ENCODE results near the gene TMEM130. TPM values are rescaled to one million over a fixed set of nuclear protein-coding genes. Genes with fewer than 3 reads are reported as not detected.

The TMEM130 gene
- total and polyA plus RNA-seq, 4 donors, result not detected

DNA sequence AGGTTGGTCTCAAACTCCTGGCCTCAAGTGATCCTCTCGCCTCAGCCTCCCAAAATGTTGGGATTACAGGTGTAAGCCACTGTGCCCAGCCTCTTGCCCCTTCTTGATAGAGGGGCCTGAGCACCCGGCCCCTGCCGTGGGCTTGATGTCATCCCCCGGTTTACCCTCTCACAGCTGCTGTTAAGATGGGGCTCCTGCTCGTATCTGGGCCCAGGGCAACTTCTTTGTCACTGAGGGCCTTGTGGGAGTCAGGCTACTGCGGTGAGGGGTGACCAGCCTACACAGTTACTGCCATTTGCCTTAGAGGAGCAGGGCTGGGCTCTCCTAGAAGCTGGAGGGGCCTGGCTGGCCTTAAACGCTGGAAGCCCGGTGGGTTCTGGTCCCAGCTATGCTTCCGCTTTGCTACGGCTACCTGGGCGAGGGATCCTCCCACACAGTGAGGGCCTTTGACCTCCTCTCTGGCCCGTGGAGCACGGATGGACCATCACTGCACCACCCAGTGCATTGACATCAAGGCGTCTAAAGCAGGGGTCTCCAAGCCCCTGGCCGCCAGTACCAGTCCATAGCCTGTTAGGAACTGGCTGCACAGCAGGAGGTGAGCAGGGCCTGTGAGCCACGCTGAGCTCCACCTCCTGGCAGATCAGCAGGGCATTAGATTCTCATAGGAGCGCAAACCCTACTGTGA is 1.1 kb upstream of the TMEM130 start:
- peaks cover 0 to 7% (median 1%) of the 10 kb centered on the region in 4 donors for H3K27me3 ChIP-seq (ENCODE audit: control insufficient read depth in 4 of 4, insufficient read depth in 4 of 4, low read length in 3 of 4)
- 77% methylated on average over 17 of the region's 17 CpGs for WGBS
- DNase-seq (ENCODE audit: low spot score), result no peak
- H3K4me3 ChIP-seq (ENCODE audit: low read depth in 1 of 3, low read length in 3 of 3), result no peak overlapping the region
- no peak overlapping the region for H3K9ac ChIP-seq (ENCODE audit: low read depth in 1 of 2, low read length in 2 of 2)
- no peaks in the 10 kb centered on the region for H3K9me3 ChIP-seq (ENCODE audit: control insufficient read depth in 4 of 4, low read length in 3 of 4)
- H3K36me3 ChIP-seq (ENCODE audit: control insufficient read depth in 4 of 4, insufficient read depth in 3 of 4, low read depth in 1 of 4, low read length in 3 of 4), result no peaks in the 10 kb centered on the region
- no peak overlapping the region for H3K27ac ChIP-seq (ENCODE audit: low read depth in 1 of 2, low read length in 2 of 2)
- H3K4me1 ChIP-seq (ENCODE audit: control insufficient read depth in 4 of 4, insufficient read depth in 4 of 4, low read length in 3 of 4), result peaks cover 0 to 8% (median 2%) of the 10 kb centered on the region in 4 donors
- TF ChIP-seq HNF4G (IDR thresholded peaks at IDR 0.05) (no peak), RXRA (IDR thresholded peaks at IDR 0.05) (no peak), HNF4A (conservative IDR thresholded peaks at IDR 0.05) (no peak), JUND (IDR thresholded peaks at IDR 0.05) (no peak), EGR1 (IDR thresholded peaks at IDR 0.05; ENCODE audit: low read depth in 2 of 2) (no peak), GABPA (IDR thresholded peaks at IDR 0.05 in 1 of 2, conservative IDR thresholded peaks at IDR 0.05 in 1 of 2) (no peak), TAF1 (conservative IDR thresholded peaks at IDR 0.05) (no peak)

DNA sequence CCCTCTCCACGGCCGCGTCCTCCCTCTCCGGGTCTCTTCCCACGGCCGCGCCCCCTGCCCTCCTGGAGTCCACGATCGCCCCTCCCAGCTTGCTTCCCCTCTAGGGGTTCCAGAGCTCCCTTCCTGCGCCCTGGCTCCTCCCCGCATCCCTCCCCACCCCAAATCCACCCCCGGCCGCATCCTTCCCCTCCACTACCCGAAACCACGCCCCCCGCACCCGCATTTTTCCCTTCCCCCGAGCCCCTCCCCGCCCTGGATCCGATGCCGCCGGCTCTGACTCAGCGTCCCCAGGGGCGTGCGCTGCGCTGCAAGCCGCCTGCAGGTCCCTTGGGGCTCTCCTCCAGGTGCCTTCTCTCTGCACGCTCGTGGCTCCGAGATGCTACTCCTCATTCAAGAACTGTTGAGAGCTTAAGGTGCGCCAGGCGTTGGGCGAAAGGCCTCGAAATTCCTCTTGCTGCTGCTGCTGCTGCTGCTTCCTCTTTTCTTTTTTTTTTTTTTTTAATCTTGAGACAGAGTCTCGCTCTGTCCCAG is 372 bp upstream of the TMEM130 start:
- no peak overlapping the region for H3K9ac ChIP-seq (ENCODE audit: low read depth in 1 of 2, low read length in 2 of 2)
- WGBS, result 7% methylated on average over 35 of the region's 35 CpGs
- H3K27me3 ChIP-seq (ENCODE audit: control insufficient read depth in 4 of 4, insufficient read depth in 4 of 4, low read length in 3 of 4), result peaks cover 0 to 7% (median 1%) of the 10 kb centered on the region in 4 donors
- H3K27ac ChIP-seq (ENCODE audit: low read depth in 1 of 2, low read length in 2 of 2), result no peak overlapping the region
- peaks cover 0 to 8% (median 2%) of the 10 kb centered on the region in 4 donors for H3K4me1 ChIP-seq (ENCODE audit: control insufficient read depth in 4 of 4, insufficient read depth in 4 of 4, low read length in 3 of 4)
- H3K9me3 ChIP-seq (ENCODE audit: control insufficient read depth in 4 of 4, low read length in 3 of 4), result no peaks in the 10 kb centered on the region
- H3K4me3 ChIP-seq (ENCODE audit: low read depth in 1 of 3, low read length in 3 of 3), result peak overlapping the region in 1 of 3 donors; percentile 40
- TF ChIP-seq HNF4A (conservative IDR thresholded peaks at IDR 0.05) (no peak), JUND (IDR thresholded peaks at IDR 0.05) (no peak), EGR1 (IDR thresholded peaks at IDR 0.05; ENCODE audit: low read depth in 2 of 2) (no peak), HNF4G (IDR thresholded peaks at IDR 0.05) (no peak), FOXA2 (IDR thresholded peaks at IDR 0.05) (no peak), YY1 (IDR thresholded peaks at IDR 0.05) (no peak), FOXA1 (IDR thresholded peaks at IDR 0.05) (no peak), SP1 (IDR thresholded peaks at IDR 0.05) (no peak), NR2F2 (IDR thresholded peaks at IDR 0.05) (no peak)
- TF ChIP-seq, protein P1, sequence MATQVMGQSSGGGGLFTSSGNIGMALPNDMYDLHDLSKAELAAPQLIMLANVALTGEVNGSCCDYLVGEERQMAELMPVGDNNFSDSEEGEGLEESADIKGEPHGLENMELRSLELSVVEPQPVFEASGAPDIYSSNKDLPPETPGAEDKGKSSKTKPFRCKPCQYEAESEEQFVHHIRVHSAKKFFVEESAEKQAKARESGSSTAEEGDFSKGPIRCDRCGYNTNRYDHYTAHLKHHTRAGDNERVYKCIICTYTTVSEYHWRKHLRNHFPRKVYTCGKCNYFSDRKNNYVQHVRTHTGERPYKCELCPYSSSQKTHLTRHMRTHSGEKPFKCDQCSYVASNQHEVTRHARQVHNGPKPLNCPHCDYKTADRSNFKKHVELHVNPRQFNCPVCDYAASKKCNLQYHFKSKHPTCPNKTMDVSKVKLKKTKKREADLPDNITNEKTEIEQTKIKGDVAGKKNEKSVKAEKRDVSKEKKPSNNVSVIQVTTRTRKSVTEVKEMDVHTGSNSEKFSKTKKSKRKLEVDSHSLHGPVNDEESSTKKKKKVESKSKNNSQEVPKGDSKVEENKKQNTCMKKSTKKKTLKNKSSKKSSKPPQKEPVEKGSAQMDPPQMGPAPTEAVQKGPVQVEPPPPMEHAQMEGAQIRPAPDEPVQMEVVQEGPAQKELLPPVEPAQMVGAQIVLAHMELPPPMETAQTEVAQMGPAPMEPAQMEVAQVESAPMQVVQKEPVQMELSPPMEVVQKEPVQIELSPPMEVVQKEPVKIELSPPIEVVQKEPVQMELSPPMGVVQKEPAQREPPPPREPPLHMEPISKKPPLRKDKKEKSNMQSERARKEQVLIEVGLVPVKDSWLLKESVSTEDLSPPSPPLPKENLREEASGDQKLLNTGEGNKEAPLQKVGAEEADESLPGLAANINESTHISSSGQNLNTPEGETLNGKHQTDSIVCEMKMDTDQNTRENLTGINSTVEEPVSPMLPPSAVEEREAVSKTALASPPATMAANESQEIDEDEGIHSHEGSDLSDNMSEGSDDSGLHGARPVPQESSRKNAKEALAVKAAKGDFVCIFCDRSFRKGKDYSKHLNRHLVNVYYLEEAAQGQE (IDR thresholded peaks at IDR 0.05), result no peak
- TF ChIP-seq, protein P2, sequence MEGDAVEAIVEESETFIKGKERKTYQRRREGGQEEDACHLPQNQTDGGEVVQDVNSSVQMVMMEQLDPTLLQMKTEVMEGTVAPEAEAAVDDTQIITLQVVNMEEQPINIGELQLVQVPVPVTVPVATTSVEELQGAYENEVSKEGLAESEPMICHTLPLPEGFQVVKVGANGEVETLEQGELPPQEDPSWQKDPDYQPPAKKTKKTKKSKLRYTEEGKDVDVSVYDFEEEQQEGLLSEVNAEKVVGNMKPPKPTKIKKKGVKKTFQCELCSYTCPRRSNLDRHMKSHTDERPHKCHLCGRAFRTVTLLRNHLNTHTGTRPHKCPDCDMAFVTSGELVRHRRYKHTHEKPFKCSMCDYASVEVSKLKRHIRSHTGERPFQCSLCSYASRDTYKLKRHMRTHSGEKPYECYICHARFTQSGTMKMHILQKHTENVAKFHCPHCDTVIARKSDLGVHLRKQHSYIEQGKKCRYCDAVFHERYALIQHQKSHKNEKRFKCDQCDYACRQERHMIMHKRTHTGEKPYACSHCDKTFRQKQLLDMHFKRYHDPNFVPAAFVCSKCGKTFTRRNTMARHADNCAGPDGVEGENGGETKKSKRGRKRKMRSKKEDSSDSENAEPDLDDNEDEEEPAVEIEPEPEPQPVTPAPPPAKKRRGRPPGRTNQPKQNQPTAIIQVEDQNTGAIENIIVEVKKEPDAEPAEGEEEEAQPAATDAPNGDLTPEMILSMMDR (IDR thresholded peaks at IDR 0.05; ENCODE audit: low read depth, low read length, missing input control), result no peak
- TF ChIP-seq, protein P3, sequence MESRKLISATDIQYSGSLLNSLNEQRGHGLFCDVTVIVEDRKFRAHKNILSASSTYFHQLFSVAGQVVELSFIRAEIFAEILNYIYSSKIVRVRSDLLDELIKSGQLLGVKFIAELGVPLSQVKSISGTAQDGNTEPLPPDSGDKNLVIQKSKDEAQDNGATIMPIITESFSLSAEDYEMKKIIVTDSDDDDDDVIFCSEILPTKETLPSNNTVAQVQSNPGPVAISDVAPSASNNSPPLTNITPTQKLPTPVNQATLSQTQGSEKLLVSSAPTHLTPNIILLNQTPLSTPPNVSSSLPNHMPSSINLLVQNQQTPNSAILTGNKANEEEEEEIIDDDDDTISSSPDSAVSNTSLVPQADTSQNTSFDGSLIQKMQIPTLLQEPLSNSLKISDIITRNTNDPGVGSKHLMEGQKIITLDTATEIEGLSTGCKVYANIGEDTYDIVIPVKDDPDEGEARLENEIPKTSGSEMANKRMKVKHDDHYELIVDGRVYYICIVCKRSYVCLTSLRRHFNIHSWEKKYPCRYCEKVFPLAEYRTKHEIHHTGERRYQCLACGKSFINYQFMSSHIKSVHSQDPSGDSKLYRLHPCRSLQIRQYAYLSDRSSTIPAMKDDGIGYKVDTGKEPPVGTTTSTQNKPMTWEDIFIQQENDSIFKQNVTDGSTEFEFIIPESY (IDR thresholded peaks at IDR 0.05), result no peak
- TF ChIP-seq, protein P4, sequence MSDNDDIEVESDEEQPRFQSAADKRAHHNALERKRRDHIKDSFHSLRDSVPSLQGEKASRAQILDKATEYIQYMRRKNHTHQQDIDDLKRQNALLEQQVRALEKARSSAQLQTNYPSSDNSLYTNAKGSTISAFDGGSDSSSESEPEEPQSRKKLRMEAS (IDR thresholded peaks at IDR 0.05), result no peak
- TF ChIP-seq, protein P5, sequence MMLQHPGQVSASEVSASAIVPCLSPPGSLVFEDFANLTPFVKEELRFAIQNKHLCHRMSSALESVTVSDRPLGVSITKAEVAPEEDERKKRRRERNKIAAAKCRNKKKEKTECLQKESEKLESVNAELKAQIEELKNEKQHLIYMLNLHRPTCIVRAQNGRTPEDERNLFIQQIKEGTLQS (IDR thresholded peaks at IDR 0.05), result no peak
- no peaks in the 10 kb centered on the region for H3K36me3 ChIP-seq (ENCODE audit: control insufficient read depth in 4 of 4, insufficient read depth in 3 of 4, low read depth in 1 of 4, low read length in 3 of 4)
- no peak for DNase-seq (ENCODE audit: low spot score)

Measured in liver (tissue), 9 donors.